Astrocyte of the spinal cord (primary cell): ENCODE data around the gene NUF2.
"Not testable (repeated sequence)": the region's sequence is repeated elsewhere in the genome, so short reads cannot be mapped to it uniquely, and the experiment has no call there.

Source experiments
- DNase-seq: peaks from one replicate; pipeline ENCODE4 v3.0.0; 2011; ENCODE audit warnings: low read depth, low spot score
- H3K4me3 ChIP-seq: 2 replicates; pipeline ENCODE4 v1.5.1; 2011; ENCODE audit warnings: low read depth, mild to moderate bottlenecking, low read length, moderate library complexity
- CTCF ChIP-seq: IDR thresholded peaks from 2 replicates; pipeline ENCODE4 v1.5.1; 2012; ENCODE audit warnings: low read depth, mild to moderate bottlenecking, low read length, inconsistent platforms
- in situ Hi-C: cut with HindIII; loops from 2 replicates; pipeline ENCODE4 v1.10.0; 2017; ENCODE audit warnings: low sequenced_read_pairs

NUF2 gene

GRCh38 chr1:163303561-163303960, 18.2 kb upstream of the NUF2 start:
- DNase-seq, result no peak
- no peak overlapping the region for H3K4me3 ChIP-seq
- no peak for TF ChIP-seq CTCF
- in situ Hi-C loops, result loop anchor here (25.0 kb wide), 1 partner anchor 441 kb away; the partner anchor contains the start of gene CCDC190

DNA sequence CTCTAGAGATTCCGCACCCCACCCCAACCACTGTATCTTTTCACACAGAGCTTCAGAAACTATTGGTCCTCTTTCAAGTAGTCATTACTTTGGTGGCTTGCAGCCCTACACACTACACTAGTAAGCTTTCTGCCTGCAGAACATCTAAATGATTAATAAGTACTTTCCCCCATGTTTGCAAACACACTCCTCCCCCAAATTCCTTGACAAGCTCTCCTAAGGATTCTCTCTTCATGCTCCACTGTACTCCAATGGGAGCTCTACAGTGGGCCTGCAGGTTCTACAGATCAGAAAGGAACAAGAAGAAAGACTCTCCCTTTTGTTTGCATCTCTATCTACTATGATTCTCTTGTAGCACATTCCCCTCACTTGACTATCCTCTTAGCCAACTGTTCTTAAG, 16.3 kb upstream of the NUF2 start:
- no peak overlapping the region for H3K4me3 ChIP-seq
- no peak for DNase-seq
- in situ Hi-C loops, result loop anchor here (25.0 kb wide), 1 partner anchor 443 kb away; the partner anchor contains the start of gene CCDC190
- TF ChIP-seq CTCF, result no peak

GRCh38 chr1:163307479-163308171, 14.1 kb upstream of the NUF2 start:
- peak; percentile 85 for DNase-seq
- TF ChIP-seq CTCF, result no peak
- H3K4me3 ChIP-seq, result no peak overlapping the region
- in situ Hi-C loops, result loop anchor here (25.0 kb wide), 1 partner anchor 445 kb away; the partner anchor contains the start of gene CCDC190

- no peak for TF ChIP-seq CTCF
- in situ Hi-C loops, result loop anchor here (25.0 kb wide), 1 partner anchor 447 kb away; the partner anchor contains the start of gene CCDC190
- no peak for DNase-seq
- H3K4me3 ChIP-seq, result no peak overlapping the region
These were observed 12.9 kb upstream of the NUF2 start for GRCh38 chr1:163308811-163309210.

GRCh38 chr1:163315773-163316374, 5.9 kb upstream of the NUF2 start:
- DNase-seq, result peak; percentile 65
- H3K4me3 ChIP-seq, result no peak overlapping the region
- TF ChIP-seq CTCF, result peak; percentile 53
- in situ Hi-C loops, result loop anchor here (25.0 kb wide), 1 partner anchor 454 kb away; the partner anchor contains the start of gene CCDC190

DNA sequence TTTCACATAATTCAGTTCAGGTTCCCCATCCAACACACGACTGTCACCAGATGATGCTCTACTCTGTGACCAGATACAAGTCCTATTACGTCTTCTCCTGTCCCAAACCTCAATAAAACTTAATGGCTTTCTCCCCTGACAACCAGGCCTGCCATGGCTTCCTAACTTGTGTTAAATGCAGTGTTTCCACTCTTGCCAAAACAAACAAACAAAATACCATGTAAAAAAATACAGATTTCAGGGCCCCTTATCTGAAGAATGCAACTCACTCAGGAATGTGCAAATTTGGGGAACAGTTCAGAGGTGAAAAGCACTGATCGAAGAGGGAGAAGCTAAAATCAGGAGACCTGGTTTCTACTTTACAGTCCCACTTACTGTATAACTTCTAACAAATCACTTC, 863 bp upstream of the NUF2 start:
- no peak for TF ChIP-seq CTCF
- DNase-seq, result peak; percentile 8
- peak overlapping the region; percentile 79 for H3K4me3 ChIP-seq
- in situ Hi-C loops, result loop anchor here (25.0 kb wide), 1 partner anchor 459 kb away; the partner anchor contains the start of gene CCDC190

- in situ Hi-C loops, result loop anchor here (25.0 kb wide), 1 partner anchor 461 kb away; the partner anchor contains the start of gene CCDC190
- H3K4me3 ChIP-seq, result peak overlapping the region; percentile 79
These were observed 1.6 kb downstream of the NUF2 start for GRCh38 chr1:163323339-163323738.

More at GRCh38 chr1:163323339-163323738, 1.6 kb downstream of the NUF2 start:
- not testable (repeated sequence) for DNase-seq
